ENCODE data around the gene TSPAN9. TPM values are rescaled to one million over a fixed set of nuclear protein-coding genes. Genes with fewer than 3 reads are reported as not detected.

Gene TSPAN9
- total RNA-seq, 1 donor: 8.1 TPM

DNA sequence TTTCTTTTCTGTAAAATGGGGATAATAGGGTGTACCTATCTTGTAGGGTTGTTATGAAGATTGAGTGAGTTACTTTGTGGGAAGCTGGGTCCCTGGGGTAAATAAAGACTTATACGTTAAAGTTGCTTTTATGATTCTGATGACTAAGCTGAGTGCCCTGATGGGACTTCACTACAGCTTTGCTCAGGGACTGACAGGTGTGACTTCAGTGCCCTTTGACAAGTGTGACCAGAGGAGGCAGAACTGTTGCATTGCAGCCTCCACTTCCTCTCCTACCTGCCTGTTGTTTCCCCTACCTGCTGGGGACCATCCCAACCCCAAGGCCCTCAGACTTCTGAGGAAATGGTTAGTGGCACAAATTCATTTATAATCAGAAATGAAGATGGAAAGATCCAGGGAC is 119.3 kb downstream of the TSPAN9 start:
- DNase-seq (ENCODE audit: low read depth): no peak
- H3K4me3 ChIP-seq (ENCODE audit: low read depth, low read length): no peak overlapping the region
- TF ChIP-seq CTCF (IDR thresholded peaks at IDR 0.05; ENCODE audit: insufficient read depth, low read length): no peak

- no peak overlapping the region for H3K4me3 ChIP-seq (ENCODE audit: low read depth, low read length)
- DNase-seq (ENCODE audit: low read depth): no peak
- TF ChIP-seq CTCF (IDR thresholded peaks at IDR 0.05; ENCODE audit: insufficient read depth, low read length): no peak
These were observed 120.1 kb downstream of the TSPAN9 start for GRCh38 chr12:3197131-3197818.

DNA sequence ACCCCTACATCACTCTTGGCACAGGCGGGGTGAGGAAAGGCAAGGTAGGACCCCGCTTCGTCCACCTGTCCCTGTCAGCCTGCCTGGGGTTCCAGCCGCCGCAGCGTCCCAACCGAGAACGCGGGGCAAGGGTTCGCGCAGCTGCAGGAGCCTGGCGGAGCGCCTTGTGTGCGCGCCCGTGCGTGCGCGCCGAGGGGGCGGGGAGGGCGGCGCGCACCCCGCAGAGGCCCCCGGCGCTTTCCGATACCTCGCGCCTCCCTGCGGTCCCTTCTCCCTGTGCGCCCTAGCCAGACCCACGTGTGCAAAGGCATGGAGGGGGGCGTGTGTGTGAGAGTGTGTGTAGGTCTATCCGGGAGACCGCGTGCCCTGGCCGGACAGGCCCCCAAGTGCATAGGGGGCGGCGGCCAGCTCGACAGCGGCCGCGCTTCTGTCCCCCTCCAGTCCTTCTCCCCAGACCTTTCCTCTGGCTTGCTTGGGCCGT is 122.4 kb downstream of the TSPAN9 start:
- no peak for TF ChIP-seq CTCF (IDR thresholded peaks at IDR 0.05; ENCODE audit: insufficient read depth, low read length)
- DNase-seq (ENCODE audit: low read depth): peak; percentile 8
- peak overlapping the region; percentile 55 for H3K4me3 ChIP-seq (ENCODE audit: low read depth, low read length)

- TF ChIP-seq CTCF (IDR thresholded peaks at IDR 0.05; ENCODE audit: insufficient read depth, low read length): no peak
- peak overlapping the region; percentile 55 for H3K4me3 ChIP-seq (ENCODE audit: low read depth, low read length)
- DNase-seq (ENCODE audit: low read depth): peak; percentile 24
These were observed 122.9 kb downstream of the TSPAN9 start for GRCh38 chr12:3200032-3200617.

GRCh38 chr12:3200814-3201233 is 123.6 kb downstream of the TSPAN9 start:
- H3K4me3 ChIP-seq (ENCODE audit: low read depth, low read length): peak overlapping the region; percentile 55
- TF ChIP-seq CTCF (IDR thresholded peaks at IDR 0.05; ENCODE audit: insufficient read depth, low read length): no peak
- DNase-seq (ENCODE audit: low read depth): no peak

GRCh38 chr12:3201339-3202051 is 124.3 kb downstream of the TSPAN9 start:
- DNase-seq (ENCODE audit: low read depth): no peak
- no peak overlapping the region for H3K4me3 ChIP-seq (ENCODE audit: low read depth, low read length)
- TF ChIP-seq CTCF (IDR thresholded peaks at IDR 0.05; ENCODE audit: insufficient read depth, low read length): no peak

Measured in fibroblast of the aortic adventitia (primary cell).